Stimulated activated memory B cell treated with anti-CD40 and anti-IgM and Interleukin-4, amounts not matched to agents 10 μg/mL and 1 μg/mL and 100 μg/mL, for 72 hours (primary cell): ENCODE measurements around the gene VSIG2.

Experiments
- ATAC-seq: fragments of 150-1000 bp; cut with Tn5 transposase; 2 replicates; pipeline ENCODE4 v1.10.0; 2021
- H3K27ac Mint-ChIP-seq: one replicate; pipeline ENCODE4 v1.8.0; 2022; ENCODE audit warnings: mild to moderate bottlenecking, mixed read lengths
- H3K27me3 Mint-ChIP-seq: one replicate; pipeline ENCODE4 v1.8.0; 2022; ENCODE audit warnings: mixed read lengths
- H3K36me3 Mint-ChIP-seq: one replicate; pipeline ENCODE4 v1.8.0; 2022; ENCODE audit warnings: mixed read lengths
- H3K4me1 Mint-ChIP-seq: one replicate; pipeline ENCODE4 v1.8.0; 2022; ENCODE audit warnings: mixed read lengths
- H3K4me3 Mint-ChIP-seq: one replicate; pipeline ENCODE4 v1.8.0; 2022; ENCODE audit warnings: mild to moderate bottlenecking, moderate library complexity, mixed read lengths
- H3K9me3 Mint-ChIP-seq: one replicate; pipeline ENCODE4 v1.8.0; 2022; ENCODE audit warnings: mixed read lengths

VSIG2 gene

DNA sequence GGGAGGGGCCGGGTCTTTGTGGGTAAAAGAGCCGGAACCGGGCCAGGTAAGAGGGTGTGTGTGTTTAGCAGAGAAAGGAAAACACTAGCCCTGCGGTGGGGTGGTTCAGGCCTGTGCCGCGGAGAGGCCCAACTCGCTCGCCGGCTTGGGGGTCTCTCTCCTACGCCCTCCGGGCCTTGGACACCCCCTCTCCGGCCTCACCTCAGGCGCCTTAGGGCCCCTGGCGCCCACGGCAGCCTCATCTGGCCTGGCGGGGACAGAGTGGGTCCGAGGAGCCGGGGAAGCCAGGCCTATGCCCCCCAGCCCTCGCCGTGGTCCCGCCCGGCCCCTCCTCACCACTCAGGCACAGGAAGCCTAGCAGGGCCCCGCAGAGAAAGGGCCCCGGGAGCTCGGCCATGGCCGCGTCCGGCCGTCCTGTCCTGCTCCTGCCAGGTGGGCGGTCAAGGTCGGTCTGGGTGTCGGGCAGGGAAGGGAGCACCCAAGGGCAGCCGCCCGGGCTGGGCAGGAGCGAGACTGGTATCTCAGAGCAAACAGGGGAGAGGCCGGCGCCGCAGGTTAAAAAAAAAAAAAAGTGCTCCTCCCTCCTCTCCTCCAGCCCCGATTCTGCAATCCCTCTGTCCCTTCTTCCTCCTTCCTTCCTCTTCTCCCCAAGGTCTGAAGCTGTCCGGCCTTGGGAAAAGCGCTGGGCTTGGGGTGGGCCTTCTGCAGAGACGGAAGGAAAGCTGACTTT lies at the start of gene VSIG2:
Gene VSIG2 (minus strand): TSS at position 515 of the 730 bp plus-strand sequence. CDS start 118 bp downstream, at position 397.
- Mint-ChIP-seq H3K27ac (no peak within 1 kb of the TSS), H3K9me3 (no peaks in the 10 kb centered on the region), H3K4me1 (peaks cover 27% of the 10 kb centered on the region), H3K36me3 (no peaks in the 10 kb centered on the region), H3K27me3 (peaks cover 12% of the 10 kb centered on the region), H3K4me3 (no peak within 1 kb of the TSS)
- no peak for ATAC-seq

DNA sequence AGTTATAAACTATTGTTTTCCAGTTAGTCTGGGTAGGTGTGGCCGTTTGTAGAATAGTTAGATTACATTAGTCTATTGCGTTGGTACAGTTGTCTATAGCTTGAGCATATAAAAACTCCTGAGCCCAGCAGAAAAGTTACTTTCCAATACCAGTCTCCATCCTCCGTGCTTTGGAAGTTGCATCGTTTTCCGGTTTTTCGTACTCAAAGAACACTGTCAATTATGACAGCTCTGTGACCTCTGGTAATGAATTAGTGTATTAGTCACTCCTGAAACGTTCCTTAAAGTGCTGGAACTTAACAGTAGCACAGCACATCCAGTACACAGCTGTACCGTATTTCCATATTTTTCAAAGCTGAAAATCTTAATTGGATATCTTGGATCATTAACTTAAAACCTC lies 49.0 kb upstream of the VSIG2 start:
- Mint-ChIP-seq H3K4me1 (peaks cover 17% of the 10 kb centered on the region), H3K9me3 (no peaks in the 10 kb centered on the region), H3K27ac (peak overlapping the region; percentile 77), H3K36me3 (peaks cover 13% of the 10 kb centered on the region), H3K27me3 (no peaks in the 10 kb centered on the region), H3K4me3 (peak overlapping the region; percentile 84)
- no peak for ATAC-seq

DNA sequence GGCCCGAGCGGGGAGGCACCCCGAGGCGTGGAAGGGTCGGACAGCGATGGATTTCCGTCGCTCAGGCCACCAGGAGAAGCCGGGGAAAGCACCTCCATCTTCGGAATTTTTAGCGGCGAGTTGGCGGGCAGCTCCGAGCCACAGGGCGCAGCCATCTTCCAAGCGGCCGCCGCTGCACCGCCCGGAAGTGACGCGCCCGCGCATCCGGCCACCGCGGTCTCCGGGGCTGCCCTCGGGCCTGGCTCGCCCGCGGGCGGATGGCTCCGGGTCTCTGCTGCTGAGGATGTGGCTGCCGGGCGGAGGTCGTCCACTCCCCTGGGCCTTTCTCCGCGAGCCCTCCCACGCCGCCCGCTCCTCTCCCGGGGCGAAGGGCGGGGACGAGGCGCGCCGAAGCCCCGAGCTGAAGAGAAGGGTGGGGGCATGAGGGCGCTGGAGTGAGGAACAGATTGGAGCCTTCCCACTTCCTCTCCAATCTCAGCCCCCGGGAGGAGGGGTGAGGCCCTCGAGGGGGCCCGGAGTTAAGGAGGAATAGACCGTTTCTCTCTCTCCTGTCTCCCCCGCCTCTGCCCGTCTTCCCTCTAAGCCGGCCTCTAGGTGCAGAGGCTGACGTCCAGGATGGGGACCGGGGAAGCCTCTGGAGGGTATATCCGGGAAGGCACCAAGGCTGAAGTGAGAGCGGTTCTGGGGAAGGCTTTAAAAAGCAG lies 48.3 kb upstream of the VSIG2 start, which contains the start of gene MSANTD2:
Gene MSANTD2 (minus strand): TSS at position 181 of the 704 bp plus-strand sequence. CDS start 26 bp downstream, at position 155.
- Mint-ChIP-seq H3K36me3 (peaks cover 7% of the 10 kb centered on the region), H3K4me1 (peaks cover 17% of the 10 kb centered on the region), H3K9me3 (no peaks in the 10 kb centered on the region), H3K27me3 (no peaks in the 10 kb centered on the region), H3K4me3 (peak within 1 kb of the TSS; percentile 93), H3K27ac (peak within 1 kb of the TSS; percentile 77)
- ATAC-seq = peak; percentile 98

- Mint-ChIP-seq H3K4me1 (peaks cover 17% of the 10 kb centered on the region), H3K27ac (peak overlapping the region; percentile 77), H3K4me3 (peak overlapping the region; percentile 93), H3K36me3 (no peaks in the 10 kb centered on the region), H3K27me3 (no peaks in the 10 kb centered on the region), H3K9me3 (no peaks in the 10 kb centered on the region)
- peak; percentile 74 for ATAC-seq
Observed at GRCh38 chr11:124799348-124800225, 47.5 kb upstream of the VSIG2 start.

GRCh38 chr11:124798991-124799347 lies 46.9 kb upstream of the VSIG2 start:
- Mint-ChIP-seq H3K9me3 (no peaks in the 10 kb centered on the region), H3K4me3 (peak overlapping the region; percentile 93), H3K27ac (peak overlapping the region; percentile 77), H3K36me3 (no peaks in the 10 kb centered on the region), H3K4me1 (peaks cover 17% of the 10 kb centered on the region), H3K27me3 (no peaks in the 10 kb centered on the region)
- no peak for ATAC-seq

DNA sequence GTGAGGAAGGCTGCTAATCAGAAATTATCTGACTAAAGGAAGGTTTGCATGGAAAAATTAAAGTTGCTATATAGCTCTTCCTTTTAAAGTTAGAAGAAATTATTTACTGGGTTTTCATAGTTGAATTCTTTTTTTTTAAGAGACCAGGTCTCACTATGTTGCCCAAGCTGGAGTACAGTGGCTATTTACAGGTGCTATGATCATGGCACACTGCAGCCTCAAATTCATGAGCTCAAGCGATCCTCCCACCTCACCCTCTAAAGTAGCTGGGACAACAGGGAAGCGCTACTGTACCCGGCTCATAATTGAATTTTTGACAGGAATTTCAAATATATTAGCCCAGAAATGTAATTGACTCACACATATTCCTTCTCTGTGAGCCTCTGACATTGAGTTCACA lies 44.3 kb upstream of the VSIG2 start:
- H3K27me3 Mint-ChIP-seq = no peaks in the 10 kb centered on the region
- H3K4me1 Mint-ChIP-seq = peaks cover 30% of the 10 kb centered on the region
- no peaks in the 10 kb centered on the region for H3K36me3 Mint-ChIP-seq
- no peak overlapping the region for H3K4me3 Mint-ChIP-seq
- no peak overlapping the region for H3K27ac Mint-ChIP-seq
- ATAC-seq = no peak
- H3K9me3 Mint-ChIP-seq = no peaks in the 10 kb centered on the region

- H3K9me3 Mint-ChIP-seq = no peaks in the 10 kb centered on the region
- H3K27ac Mint-ChIP-seq = no peak overlapping the region
- ATAC-seq = no peak
- H3K4me1 Mint-ChIP-seq = peaks cover 29% of the 10 kb centered on the region
- no peak overlapping the region for H3K4me3 Mint-ChIP-seq
- no peaks in the 10 kb centered on the region for H3K36me3 Mint-ChIP-seq
- no peaks in the 10 kb centered on the region for H3K27me3 Mint-ChIP-seq
Observed at GRCh38 chr11:124793466-124794278, 41.6 kb upstream of the VSIG2 start.

- H3K4me1 Mint-ChIP-seq = peaks cover 28% of the 10 kb centered on the region
- H3K27ac Mint-ChIP-seq = no peak overlapping the region
- no peaks in the 10 kb centered on the region for H3K9me3 Mint-ChIP-seq
- no peaks in the 10 kb centered on the region for H3K36me3 Mint-ChIP-seq
- ATAC-seq = no peak
- no peak overlapping the region for H3K4me3 Mint-ChIP-seq
- no peaks in the 10 kb centered on the region for H3K27me3 Mint-ChIP-seq
Observed at GRCh38 chr11:124791626-124792341, 39.7 kb upstream of the VSIG2 start.

DNA sequence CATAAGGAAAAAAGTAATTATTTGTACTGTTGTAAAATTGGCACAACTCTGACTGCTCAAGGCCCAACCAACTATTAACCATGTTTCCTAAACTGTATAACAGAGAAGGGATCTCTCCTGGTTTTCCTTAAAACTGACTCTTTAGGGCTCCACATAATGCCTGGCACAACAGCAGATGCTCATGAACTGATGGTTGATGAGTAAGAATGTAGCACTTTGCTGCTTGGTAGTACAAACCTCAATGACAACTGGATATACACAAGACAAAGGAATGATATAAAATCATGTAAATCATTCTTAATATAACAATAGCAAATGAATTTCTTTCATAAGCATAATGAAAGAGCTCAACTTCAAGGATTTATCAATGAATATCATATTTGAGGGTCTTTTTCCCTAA lies 36.5 kb upstream of the VSIG2 start:
- Mint-ChIP-seq H3K4me3 (no peak overlapping the region), H3K4me1 (peaks cover 28% of the 10 kb centered on the region), H3K36me3 (peaks cover 5% of the 10 kb centered on the region), H3K9me3 (no peaks in the 10 kb centered on the region), H3K27ac (no peak overlapping the region), H3K27me3 (no peaks in the 10 kb centered on the region)
- ATAC-seq = no peak

DNA sequence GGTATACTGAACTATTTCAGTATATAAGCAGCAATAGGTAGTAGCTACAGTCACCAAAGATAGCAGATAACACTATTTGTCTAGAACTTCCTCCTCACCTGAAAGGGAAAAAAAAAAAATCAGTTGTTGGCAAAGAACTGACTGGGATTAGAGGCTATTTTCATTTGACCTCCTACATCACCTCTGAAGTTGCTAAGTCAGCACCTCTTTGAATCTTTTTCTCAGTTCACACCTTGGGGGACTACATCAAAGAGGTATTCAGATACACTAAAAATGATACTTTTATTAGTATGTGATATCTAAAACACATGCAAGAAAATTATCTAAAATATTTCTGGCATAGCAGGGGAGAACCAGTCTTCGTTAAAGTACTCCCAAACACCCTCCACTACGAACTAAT lies 32.0 kb upstream of the VSIG2 start:
- Mint-ChIP-seq H3K27ac (no peak overlapping the region), H3K4me1 (no peaks in the 10 kb centered on the region), H3K4me3 (no peak overlapping the region), H3K9me3 (no peaks in the 10 kb centered on the region), H3K27me3 (no peaks in the 10 kb centered on the region), H3K36me3 (peaks cover 5% of the 10 kb centered on the region)
- no peak for ATAC-seq

- Mint-ChIP-seq H3K27me3 (no peaks in the 10 kb centered on the region), H3K9me3 (no peaks in the 10 kb centered on the region), H3K4me1 (no peaks in the 10 kb centered on the region), H3K4me3 (no peak overlapping the region), H3K36me3 (peaks cover 13% of the 10 kb centered on the region), H3K27ac (no peak overlapping the region)
- no peak for ATAC-seq
Observed at GRCh38 chr11:124783002-124783401, 30.9 kb upstream of the VSIG2 start.

DNA sequence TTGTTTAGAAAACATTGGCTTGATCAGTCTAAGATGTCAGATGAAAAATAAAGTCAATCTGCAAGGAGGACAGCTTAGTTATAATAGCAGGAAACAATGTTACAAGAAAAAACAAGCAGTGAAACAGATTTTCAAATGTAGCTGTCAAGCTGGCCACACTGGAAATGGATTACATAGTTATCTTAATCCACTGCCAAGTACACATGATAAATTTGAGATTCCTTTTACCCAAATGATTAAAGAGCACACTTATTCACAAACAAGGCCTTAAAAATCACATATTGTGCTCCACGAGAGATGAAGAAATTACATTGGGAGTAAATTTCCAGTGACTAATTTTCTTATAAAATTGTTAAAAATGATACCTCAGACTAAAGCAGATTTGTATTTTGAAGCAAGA lies 27.5 kb upstream of the VSIG2 start:
- H3K9me3 Mint-ChIP-seq = no peaks in the 10 kb centered on the region
- no peak overlapping the region for H3K27ac Mint-ChIP-seq
- H3K27me3 Mint-ChIP-seq = no peaks in the 10 kb centered on the region
- H3K4me1 Mint-ChIP-seq = peaks cover 22% of the 10 kb centered on the region
- no peak overlapping the region for H3K4me3 Mint-ChIP-seq
- peaks cover 16% of the 10 kb centered on the region for H3K36me3 Mint-ChIP-seq
- no peak for ATAC-seq

DNA sequence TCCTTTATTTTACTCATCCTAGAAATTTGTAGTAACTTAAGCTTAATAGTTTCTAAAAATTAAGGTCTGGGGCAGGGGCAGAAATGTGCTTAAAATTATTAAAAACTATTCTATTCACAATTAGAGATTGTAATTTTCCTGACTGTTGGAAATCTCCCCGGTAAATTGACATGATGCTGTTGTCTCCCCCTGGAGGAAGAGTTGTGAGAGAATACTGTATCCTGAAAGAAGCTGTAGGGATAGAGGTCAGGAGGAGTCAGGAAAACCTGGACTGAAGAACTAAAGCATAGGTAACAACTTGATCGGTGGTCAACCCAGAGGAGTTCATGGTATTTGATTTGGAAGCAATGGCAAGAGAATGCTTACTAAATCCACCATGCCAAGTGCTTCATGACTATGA lies 26.2 kb upstream of the VSIG2 start:
- no peaks in the 10 kb centered on the region for H3K9me3 Mint-ChIP-seq
- H3K27me3 Mint-ChIP-seq = no peaks in the 10 kb centered on the region
- peaks cover 22% of the 10 kb centered on the region for H3K4me1 Mint-ChIP-seq
- H3K36me3 Mint-ChIP-seq = peaks cover 16% of the 10 kb centered on the region
- no peak overlapping the region for H3K4me3 Mint-ChIP-seq
- H3K27ac Mint-ChIP-seq = no peak overlapping the region
- ATAC-seq = no peak
